ENCODE measurements around the gene MAGI3.

MAGI3 gene

DNA sequence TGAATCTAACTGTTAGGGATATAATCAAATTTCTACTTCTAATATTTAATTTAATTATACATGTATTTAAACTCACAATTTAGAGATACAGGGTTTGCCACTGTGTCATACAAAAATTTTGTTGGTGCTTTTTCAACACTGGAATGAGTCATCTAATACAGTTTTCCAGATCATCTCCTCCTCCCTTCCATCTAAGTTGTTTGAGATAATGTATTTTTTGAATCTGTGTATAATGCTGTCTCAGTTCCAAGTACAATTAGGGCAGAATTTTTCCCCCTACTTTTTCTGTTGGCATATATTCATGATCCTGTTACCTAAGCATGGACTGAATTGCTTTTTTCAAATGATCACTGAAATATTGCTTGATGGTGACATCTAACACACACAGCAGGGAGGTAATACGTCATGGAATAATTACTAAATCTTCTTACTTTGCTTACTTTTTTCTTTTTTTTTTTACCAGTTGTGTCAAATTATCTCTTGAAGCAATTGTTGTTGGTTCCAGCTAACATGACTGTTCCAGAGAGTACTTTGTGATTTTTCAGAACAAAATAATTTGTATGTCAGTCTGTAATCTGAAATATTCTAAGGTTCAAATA, 146.0 kb downstream of the MAGI3 start:
- no peak for DNase-seq
- no peaks in the 10 kb centered on the region for H3K9me3 ChIP-seq
- H3K27me3 ChIP-seq: no peaks in the 10 kb centered on the region
- TF ChIP-seq, protein P1, sequence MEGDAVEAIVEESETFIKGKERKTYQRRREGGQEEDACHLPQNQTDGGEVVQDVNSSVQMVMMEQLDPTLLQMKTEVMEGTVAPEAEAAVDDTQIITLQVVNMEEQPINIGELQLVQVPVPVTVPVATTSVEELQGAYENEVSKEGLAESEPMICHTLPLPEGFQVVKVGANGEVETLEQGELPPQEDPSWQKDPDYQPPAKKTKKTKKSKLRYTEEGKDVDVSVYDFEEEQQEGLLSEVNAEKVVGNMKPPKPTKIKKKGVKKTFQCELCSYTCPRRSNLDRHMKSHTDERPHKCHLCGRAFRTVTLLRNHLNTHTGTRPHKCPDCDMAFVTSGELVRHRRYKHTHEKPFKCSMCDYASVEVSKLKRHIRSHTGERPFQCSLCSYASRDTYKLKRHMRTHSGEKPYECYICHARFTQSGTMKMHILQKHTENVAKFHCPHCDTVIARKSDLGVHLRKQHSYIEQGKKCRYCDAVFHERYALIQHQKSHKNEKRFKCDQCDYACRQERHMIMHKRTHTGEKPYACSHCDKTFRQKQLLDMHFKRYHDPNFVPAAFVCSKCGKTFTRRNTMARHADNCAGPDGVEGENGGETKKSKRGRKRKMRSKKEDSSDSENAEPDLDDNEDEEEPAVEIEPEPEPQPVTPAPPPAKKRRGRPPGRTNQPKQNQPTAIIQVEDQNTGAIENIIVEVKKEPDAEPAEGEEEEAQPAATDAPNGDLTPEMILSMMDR (IDR thresholded peaks at IDR 0.05; ENCODE audit: low read depth, low read length): no peak
- peaks cover 27% of the 10 kb centered on the region for H3K4me1 ChIP-seq
- no peaks in the 10 kb centered on the region; the same call in 1 of the 2 replicates for H3K36me3 ChIP-seq
- no peak overlapping the region for H3K4me3 ChIP-seq (ENCODE audit: low read depth, low read length)

DNA sequence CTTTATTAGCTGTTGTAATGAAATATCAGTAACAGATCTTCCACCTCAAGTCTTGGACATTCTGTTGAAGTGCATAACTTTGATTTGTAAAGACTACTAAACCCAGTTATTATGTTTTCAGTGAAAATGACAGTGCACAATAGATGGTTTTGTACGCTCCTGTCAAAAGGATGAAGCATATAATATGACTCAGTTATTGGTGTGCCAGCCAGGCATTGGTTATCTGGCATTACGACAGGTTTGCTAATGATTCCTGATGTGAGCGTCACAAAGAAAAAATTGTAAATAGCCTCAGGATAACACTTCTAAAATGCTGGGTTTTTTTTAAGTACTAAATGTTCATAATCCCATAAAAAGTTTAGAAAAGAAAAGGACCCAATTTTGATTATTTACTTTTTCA, 147.9 kb downstream of the MAGI3 start:
- Histone ChIP-seq H3K27me3 (no peaks in the 10 kb centered on the region), H3K4me1 (peaks cover 37% of the 10 kb centered on the region), H3K4me3 (ENCODE audit: low read depth, low read length) (no peak overlapping the region), H3K9me3 (no peaks in the 10 kb centered on the region), H3K36me3 (no peaks in the 10 kb centered on the region; the same call in 1 of the 2 replicates)
- TF ChIP-seq, protein P1 (IDR thresholded peaks at IDR 0.05; ENCODE audit: low read depth, low read length): no peak
- DNase-seq: no peak

DNA sequence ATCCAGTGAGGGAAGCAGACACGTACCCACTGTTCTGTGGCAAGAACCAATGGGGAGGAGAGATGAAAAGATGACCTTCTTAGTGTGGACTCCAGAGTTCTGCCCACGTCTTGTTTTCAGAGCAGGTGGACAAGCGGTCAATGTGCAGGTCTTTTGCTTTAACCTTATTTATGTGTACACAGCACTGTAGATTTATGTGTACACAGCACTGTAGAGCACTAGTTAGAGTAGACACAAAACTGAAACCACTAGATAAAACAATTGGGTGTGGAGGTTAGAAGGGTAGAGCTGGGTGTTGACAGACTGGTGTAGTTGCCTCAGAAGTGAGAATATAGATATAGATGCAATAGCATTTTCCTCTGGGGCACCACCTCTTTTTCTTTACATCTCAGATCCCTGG, 150.0 kb downstream of the MAGI3 start:
- H3K4me1 ChIP-seq: peaks cover 38% of the 10 kb centered on the region
- no peak for DNase-seq
- no peak overlapping the region for H3K4me3 ChIP-seq (ENCODE audit: low read depth, low read length)
- TF ChIP-seq, protein P1 (IDR thresholded peaks at IDR 0.05; ENCODE audit: low read depth, low read length): no peak
- no peaks in the 10 kb centered on the region; the same call in 1 of the 2 replicates for H3K36me3 ChIP-seq
- peaks cover 3% of the 10 kb centered on the region; the same call in 1 of the 2 replicates for H3K9me3 ChIP-seq
- no peaks in the 10 kb centered on the region for H3K27me3 ChIP-seq

DNA sequence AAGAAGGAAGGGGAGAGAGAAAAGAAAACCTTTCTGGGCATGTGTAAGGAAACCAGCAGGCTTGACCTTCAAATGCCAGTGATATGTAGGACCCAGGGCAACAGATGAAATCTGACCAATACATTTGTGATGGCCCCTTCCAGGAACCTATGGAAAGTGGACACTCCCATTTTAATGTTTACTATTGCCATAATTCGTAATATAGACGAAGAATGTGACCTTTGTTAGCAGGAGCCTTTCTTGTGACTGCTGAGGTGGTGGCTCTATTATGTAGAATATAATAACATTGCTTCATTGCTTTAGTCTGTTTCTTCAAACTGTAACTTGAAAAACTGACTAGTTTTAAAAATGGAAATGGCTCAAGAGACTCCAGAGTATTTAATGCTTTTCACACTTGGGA, 150.8 kb downstream of the MAGI3 start:
- TF ChIP-seq, protein P1 (IDR thresholded peaks at IDR 0.05; ENCODE audit: low read depth, low read length): no peak
- Histone ChIP-seq H3K4me3 (ENCODE audit: low read depth, low read length) (no peak overlapping the region), H3K4me1 (peaks cover 40% of the 10 kb centered on the region), H3K36me3 (no peaks in the 10 kb centered on the region; the same call in 1 of the 2 replicates), H3K9me3 (peaks cover 3% of the 10 kb centered on the region; the same call in 1 of the 2 replicates), H3K27me3 (no peaks in the 10 kb centered on the region)
- no peak for DNase-seq

DNA sequence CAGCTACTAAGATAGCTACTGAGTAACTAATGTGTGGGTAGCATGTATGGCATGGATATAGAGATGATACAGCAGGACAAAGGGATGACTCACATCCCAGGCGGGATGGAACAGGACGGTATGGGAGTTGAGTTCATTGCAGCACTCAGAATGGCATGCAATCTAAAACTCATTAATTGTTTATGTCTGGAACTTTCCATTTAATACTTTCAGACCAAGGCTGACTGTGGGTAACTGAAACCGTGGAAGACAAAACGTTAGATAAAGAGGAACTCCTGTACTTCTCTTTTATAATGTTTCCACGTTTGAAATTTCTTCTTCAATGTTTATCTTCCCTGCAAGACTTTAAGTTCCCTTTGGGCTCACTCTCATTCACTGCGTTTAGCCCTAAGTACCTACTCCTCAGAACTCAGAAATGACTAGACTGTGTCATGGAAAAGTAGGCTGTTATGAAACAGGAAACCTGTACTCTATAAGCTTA, 151.9 kb downstream of the MAGI3 start:
- H3K27me3 ChIP-seq: no peaks in the 10 kb centered on the region
- no peak overlapping the region for H3K4me3 ChIP-seq (ENCODE audit: low read depth, low read length)
- peaks cover 3% of the 10 kb centered on the region; the same call in 1 of the 2 replicates for H3K9me3 ChIP-seq
- TF ChIP-seq, protein P1 (IDR thresholded peaks at IDR 0.05; ENCODE audit: low read depth, low read length): no peak
- H3K36me3 ChIP-seq: no peaks in the 10 kb centered on the region; the same call in 1 of the 2 replicates
- DNase-seq: peak; percentile 64
- peaks cover 35% of the 10 kb centered on the region for H3K4me1 ChIP-seq

DNA sequence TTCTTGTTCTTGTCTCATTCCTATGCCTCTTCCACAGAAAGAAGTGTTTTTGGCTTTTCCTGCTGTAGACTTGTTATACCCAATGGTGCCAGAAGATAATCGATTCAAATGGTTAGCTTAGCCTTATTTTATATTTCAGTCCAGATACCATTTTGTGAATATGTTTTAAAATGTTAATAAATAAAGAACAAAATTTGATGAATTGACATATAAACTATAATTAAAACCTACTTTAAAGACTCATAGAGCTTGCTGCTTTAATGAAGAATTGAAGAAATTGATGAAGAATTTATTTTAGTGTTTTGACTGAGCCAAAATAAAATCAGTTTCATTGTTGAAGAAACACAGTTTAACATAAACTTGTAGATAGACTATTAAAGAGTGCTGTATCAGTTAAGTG, 152.8 kb downstream of the MAGI3 start:
- H3K4me3 ChIP-seq (ENCODE audit: low read depth, low read length): no peak overlapping the region
- no peak for DNase-seq
- peaks cover 34% of the 10 kb centered on the region for H3K4me1 ChIP-seq
- TF ChIP-seq, protein P1 (IDR thresholded peaks at IDR 0.05; ENCODE audit: low read depth, low read length): no peak
- H3K9me3 ChIP-seq: peaks cover 3% of the 10 kb centered on the region; the same call in 1 of the 2 replicates
- H3K27me3 ChIP-seq: no peaks in the 10 kb centered on the region
- H3K36me3 ChIP-seq: no peaks in the 10 kb centered on the region; the same call in 1 of the 2 replicates
